HL-60 (cell line): ENCODE data around the gene SFMBT2.

Experiments used
- DNase-seq, 2 experiments: peaks; one replicate each; pipeline ENCODE4 v3.0.0-alpha.2; 2010 to 2020; ENCODE audit warnings: low read depth in 1 of 2, low spot score in 1 of 2
- H3K27ac ChIP-seq: fragments of 250-450 bp; sonication (Bioruptor Pico); replicated peaks from 2 replicates; pipeline ENCODE4 v1.5.1; 2020; ENCODE audit warnings: mild to moderate bottlenecking, moderate library complexity
- H3K27me3 ChIP-seq: fragments of 250-450 bp; sonication (Bioruptor Pico); 2 replicates; pipeline ENCODE4 v1.5.1; 2021; ENCODE audit warnings: mild to moderate bottlenecking, moderate library complexity; ENCODE audit not compliant: insufficient read depth, poor library complexity, severe bottlenecking
- H3K4me3 ChIP-seq: replicated peaks from 2 replicates; pipeline ENCODE4 v1.5.1; 2011; ENCODE audit warnings: mild to moderate bottlenecking, control low read depth, low read length; ENCODE audit not compliant: insufficient read depth
- GABPA ChIP-seq: IDR thresholded peaks from 2 replicates; pipeline ENCODE4 v1.6.1; 2012; ENCODE audit warnings: low read depth
- POLR2AphosphoS5 ChIP-seq: IDR thresholded peaks from 2 replicates; pipeline ENCODE4 v1.6.1; 2012; ENCODE audit warnings: low read depth
- SPI1 ChIP-seq: IDR thresholded peaks from 2 replicates; pipeline ENCODE4 v1.6.1; 2012; ENCODE audit warnings: low read depth, mild to moderate bottlenecking, borderline replicate concordance
- TF ChIP-seq, protein P1 (sequence below): IDR thresholded peaks from one replicate; pipeline ENCODE4 v1.5.1; 2011; ENCODE audit warnings: low read length, control low read depth, inconsistent platforms; ENCODE audit not compliant: insufficient read depth
- TF ChIP-seq, protein P2 (sequence below): IDR thresholded peaks from 2 replicates; pipeline ENCODE4 v1.6.1; 2012; ENCODE audit warnings: low read depth; ENCODE audit not compliant: insufficient replicate concordance

The SFMBT2 gene

DNA sequence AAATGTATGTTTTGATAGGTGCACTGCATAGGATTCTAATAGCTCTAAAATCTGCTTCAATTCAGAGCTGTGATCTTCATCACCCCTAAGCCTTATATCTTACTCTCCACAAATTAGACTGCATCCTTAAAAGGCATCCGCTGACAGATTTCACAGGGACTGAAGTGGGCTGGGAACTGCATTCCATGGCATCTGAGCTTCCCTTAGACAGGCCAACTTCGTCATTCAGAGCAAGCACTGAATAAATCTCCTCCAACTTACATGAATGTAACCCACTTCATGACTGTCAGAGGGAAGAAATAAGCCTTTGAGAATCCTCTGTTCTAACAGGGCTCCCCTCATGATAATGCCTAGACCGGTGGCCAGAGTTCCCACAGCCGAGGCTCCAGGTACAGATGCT lies 71.3 kb downstream of the SFMBT2 start:
- H3K4me3 ChIP-seq = no peak overlapping the region
- DNase-seq = no peak
- TF ChIP-seq GABPA (no peak), POLR2AphosphoS5 (no peak), SPI1 (no peak)
- TF ChIP-seq, protein P1, sequence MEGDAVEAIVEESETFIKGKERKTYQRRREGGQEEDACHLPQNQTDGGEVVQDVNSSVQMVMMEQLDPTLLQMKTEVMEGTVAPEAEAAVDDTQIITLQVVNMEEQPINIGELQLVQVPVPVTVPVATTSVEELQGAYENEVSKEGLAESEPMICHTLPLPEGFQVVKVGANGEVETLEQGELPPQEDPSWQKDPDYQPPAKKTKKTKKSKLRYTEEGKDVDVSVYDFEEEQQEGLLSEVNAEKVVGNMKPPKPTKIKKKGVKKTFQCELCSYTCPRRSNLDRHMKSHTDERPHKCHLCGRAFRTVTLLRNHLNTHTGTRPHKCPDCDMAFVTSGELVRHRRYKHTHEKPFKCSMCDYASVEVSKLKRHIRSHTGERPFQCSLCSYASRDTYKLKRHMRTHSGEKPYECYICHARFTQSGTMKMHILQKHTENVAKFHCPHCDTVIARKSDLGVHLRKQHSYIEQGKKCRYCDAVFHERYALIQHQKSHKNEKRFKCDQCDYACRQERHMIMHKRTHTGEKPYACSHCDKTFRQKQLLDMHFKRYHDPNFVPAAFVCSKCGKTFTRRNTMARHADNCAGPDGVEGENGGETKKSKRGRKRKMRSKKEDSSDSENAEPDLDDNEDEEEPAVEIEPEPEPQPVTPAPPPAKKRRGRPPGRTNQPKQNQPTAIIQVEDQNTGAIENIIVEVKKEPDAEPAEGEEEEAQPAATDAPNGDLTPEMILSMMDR = no peak
- TF ChIP-seq, protein P2, sequence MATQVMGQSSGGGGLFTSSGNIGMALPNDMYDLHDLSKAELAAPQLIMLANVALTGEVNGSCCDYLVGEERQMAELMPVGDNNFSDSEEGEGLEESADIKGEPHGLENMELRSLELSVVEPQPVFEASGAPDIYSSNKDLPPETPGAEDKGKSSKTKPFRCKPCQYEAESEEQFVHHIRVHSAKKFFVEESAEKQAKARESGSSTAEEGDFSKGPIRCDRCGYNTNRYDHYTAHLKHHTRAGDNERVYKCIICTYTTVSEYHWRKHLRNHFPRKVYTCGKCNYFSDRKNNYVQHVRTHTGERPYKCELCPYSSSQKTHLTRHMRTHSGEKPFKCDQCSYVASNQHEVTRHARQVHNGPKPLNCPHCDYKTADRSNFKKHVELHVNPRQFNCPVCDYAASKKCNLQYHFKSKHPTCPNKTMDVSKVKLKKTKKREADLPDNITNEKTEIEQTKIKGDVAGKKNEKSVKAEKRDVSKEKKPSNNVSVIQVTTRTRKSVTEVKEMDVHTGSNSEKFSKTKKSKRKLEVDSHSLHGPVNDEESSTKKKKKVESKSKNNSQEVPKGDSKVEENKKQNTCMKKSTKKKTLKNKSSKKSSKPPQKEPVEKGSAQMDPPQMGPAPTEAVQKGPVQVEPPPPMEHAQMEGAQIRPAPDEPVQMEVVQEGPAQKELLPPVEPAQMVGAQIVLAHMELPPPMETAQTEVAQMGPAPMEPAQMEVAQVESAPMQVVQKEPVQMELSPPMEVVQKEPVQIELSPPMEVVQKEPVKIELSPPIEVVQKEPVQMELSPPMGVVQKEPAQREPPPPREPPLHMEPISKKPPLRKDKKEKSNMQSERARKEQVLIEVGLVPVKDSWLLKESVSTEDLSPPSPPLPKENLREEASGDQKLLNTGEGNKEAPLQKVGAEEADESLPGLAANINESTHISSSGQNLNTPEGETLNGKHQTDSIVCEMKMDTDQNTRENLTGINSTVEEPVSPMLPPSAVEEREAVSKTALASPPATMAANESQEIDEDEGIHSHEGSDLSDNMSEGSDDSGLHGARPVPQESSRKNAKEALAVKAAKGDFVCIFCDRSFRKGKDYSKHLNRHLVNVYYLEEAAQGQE = no peak
- H3K27me3 ChIP-seq = no peaks in the 10 kb centered on the region
- H3K27ac ChIP-seq = no peak overlapping the region

DNA sequence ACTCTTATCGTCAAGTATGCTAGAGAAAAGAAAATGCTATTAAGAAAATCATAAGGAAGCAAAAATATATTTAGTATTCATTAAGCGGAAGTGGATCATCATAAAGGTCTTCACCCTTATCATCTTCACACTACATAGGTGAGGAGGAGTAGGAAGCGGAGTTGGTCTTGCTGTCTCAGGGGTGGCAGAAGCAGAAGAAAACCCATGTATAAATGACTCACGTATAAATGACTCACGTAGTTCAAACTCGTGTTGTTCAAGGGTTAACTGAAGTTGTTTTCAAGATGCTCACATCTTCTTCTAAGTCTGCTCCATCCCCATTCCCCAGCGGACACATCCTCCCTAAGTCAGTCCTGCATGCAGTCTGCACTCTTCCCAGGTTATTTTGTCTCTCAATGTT lies 72.4 kb downstream of the SFMBT2 start:
- Histone ChIP-seq H3K4me3 (no peak overlapping the region), H3K27ac (no peak overlapping the region), H3K27me3 (no peaks in the 10 kb centered on the region)
- TF ChIP-seq, protein P1 = no peak
- no peak for TF ChIP-seq SPI1
- TF ChIP-seq POLR2AphosphoS5 = no peak
- no peak for TF ChIP-seq GABPA
- TF ChIP-seq, protein P2 = no peak
- DNase-seq = no peak

DNA sequence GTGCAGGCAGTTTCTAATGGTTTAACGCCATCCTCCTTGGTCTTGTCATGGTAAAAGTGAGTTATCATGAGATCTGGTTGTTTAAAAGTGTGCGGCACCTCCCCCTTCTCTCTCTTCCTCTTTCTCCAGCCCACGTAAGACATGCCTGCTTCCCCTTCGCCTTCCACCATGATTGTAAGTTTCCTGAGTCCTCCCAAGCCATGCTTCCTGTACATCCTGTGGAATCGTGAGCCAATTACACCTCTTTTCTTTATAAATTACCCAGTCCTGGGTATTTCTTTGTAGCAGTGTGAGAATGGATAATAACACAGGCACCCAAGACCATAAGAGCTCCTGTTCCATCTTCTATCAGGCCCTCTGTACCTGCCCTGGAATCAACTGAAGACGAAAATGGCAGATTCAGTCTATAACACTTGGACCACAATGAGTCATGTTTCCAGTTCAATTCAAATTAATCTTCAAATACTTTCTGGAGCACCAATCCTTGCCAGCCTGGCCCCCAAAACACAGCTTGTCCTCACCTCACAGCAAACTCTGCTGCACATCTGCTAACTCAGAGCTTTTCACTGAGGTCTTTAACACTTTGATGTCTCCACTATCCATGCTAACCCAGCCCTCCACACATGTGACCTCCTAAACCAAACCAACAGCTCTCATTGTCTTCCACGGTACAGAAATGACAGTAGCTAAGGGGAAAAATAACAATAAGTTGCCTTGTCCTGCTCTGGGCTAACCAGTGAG lies 73.2 kb downstream of the SFMBT2 start:
- TF ChIP-seq, protein P1 = no peak
- TF ChIP-seq GABPA (no peak), SPI1 (peak; percentile 72), POLR2AphosphoS5 (no peak)
- TF ChIP-seq, protein P2 = no peak

More for the DNA sequence above, 73.2 kb downstream of the SFMBT2 start:
- H3K27me3 ChIP-seq = no peaks in the 10 kb centered on the region
- no peak overlapping the region for H3K4me3 ChIP-seq
- peak; percentile 24 to 36 for DNase-seq
- H3K27ac ChIP-seq = peak overlapping the region; percentile 25; the same call in 1 of the 2 replicates
